GM19438 (cell line): ENCODE measurements around the gene BPIFA3.
"Not testable (repeated sequence)": the region's sequence is repeated elsewhere in the genome, so short reads cannot be mapped to it uniquely, and the experiment has no call there.

ENCODE experiments used
- ATAC-seq: cut with Tn5 transposase; IDR thresholded peaks from one replicate; pipeline ENCODE4 v1.9.1; 2021; ENCODE audit warnings: low read depth; ENCODE audit not compliant: unreplicated experiment

The BPIFA3 gene

GRCh38 chr20:33217052-33217451, at the start of gene BPIFA3:
BPIFA3 (plus strand) TSS chr20:33217352; CDS start chr20:33217537, 185 bp downstream.
- ATAC-seq = no peak

- no peak for ATAC-seq
These were observed 49.3 kb upstream of the BPIFA3 start, which contains the start of gene BPIFA2 for GRCh38 chr20:33167859-33168258. BPIFA2 (plus strand) TSS chr20:33168159; CDS start chr20:33169146, 987 bp downstream.

GRCh38 chr20:33169176-33169794, 47.9 kb upstream of the BPIFA3 start:
- ATAC-seq = no peak

- ATAC-seq = no peak
These were observed 44.4 kb upstream of the BPIFA3 start for GRCh38 chr20:33172781-33173180.

- no peak for ATAC-seq
These were observed 42.0 kb upstream of the BPIFA3 start for GRCh38 chr20:33175123-33175522.

- no peak for ATAC-seq
These were observed 41.1 kb upstream of the BPIFA3 start for GRCh38 chr20:33176101-33176500.

- no peak for ATAC-seq
These were observed 39.3 kb upstream of the BPIFA3 start for GRCh38 chr20:33177866-33178265.

- no peak for ATAC-seq
These were observed 38.4 kb upstream of the BPIFA3 start for GRCh38 chr20:33178726-33179125.

- no peak for ATAC-seq
These were observed 37.0 kb upstream of the BPIFA3 start for GRCh38 chr20:33180169-33180568.

- no peak for ATAC-seq
These were observed 35.6 kb upstream of the BPIFA3 start for GRCh38 chr20:33181482-33182093.

- no peak for ATAC-seq
These were observed 33.8 kb upstream of the BPIFA3 start for GRCh38 chr20:33183312-33183711.

GRCh38 chr20:33185031-33185590, 32.0 kb upstream of the BPIFA3 start:
- ATAC-seq = not testable (repeated sequence)

GRCh38 chr20:33187491-33187890, 29.7 kb upstream of the BPIFA3 start:
- no peak for ATAC-seq

- no peak for ATAC-seq
These were observed 28.7 kb upstream of the BPIFA3 start for GRCh38 chr20:33188421-33188820.

GRCh38 chr20:33191484-33191883, 25.7 kb upstream of the BPIFA3 start:
- no peak for ATAC-seq

- ATAC-seq = no peak
These were observed 25.2 kb upstream of the BPIFA3 start for GRCh38 chr20:33191955-33192354.

- ATAC-seq = no peak
These were observed 24.1 kb upstream of the BPIFA3 start for GRCh38 chr20:33192912-33193501.

GRCh38 chr20:33199026-33199425, 18.1 kb upstream of the BPIFA3 start:
- no peak for ATAC-seq

- ATAC-seq = no peak
These were observed 14.7 kb upstream of the BPIFA3 start for GRCh38 chr20:33202451-33202850.

- ATAC-seq = no peak
These were observed 13.7 kb upstream of the BPIFA3 start for GRCh38 chr20:33203444-33203843.

GRCh38 chr20:33209789-33210188, 7.4 kb upstream of the BPIFA3 start:
- no peak for ATAC-seq

- ATAC-seq = no peak
These were observed 6.8 kb upstream of the BPIFA3 start for GRCh38 chr20:33210371-33210770.
